Measurements from ENCODE around the gene NDUFB8.

DNA sequence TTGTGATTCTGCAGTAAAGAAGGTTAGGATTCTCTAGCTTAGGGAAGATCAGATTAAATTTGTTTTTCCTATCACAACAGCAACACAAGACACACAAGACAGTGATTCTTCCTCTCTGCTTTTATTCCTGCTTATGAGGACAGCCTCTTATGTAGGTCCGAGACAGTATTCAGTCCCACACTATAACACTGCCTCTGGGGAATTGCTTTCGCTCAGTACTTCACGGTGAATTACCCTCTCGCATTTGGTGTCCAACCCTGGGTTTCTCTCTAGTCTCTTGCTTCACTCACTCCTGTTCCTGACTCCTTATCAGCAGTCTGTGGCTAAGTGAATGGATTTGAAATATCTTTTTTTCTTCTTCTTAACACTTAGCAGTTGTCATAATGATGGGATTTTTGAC lies 7.8 kb upstream of the NDUFB8 start:
- TF ChIP-seq EZH2phosphoT487 (IDR thresholded peaks at IDR 0.05; ENCODE audit: insufficient read depth, low read depth) (no peak), EZH2 (IDR thresholded peaks at IDR 0.05; ENCODE audit: insufficient read depth, poor library complexity, severe bottlenecking) (no peak)
